ENCODE data around the gene LRRC3. TPM values are rescaled to one million over a fixed set of nuclear protein-coding genes. Genes with fewer than 3 reads are reported as not detected.

The LRRC3 gene
- total and polyA plus RNA-seq, 2 of the 8 experiments (the other 6 are each of a cell fraction or from before 2014, with no cell fraction given): 3.1 to 5.4 TPM

GRCh38 chr21:44418876-44419230 lies 36.5 kb upstream of the LRRC3 start:
- Histone ChIP-seq H3K27me3 (replicated peaks in 1 of 4; ENCODE audit: control insufficient read depth in 3 of 4, extremely low read depth in 1 of 4, insufficient read depth in 3 of 4, low read length in 3 of 4) (no peaks in the 10 kb centered on the region), H2BK12ac (ENCODE audit: low read depth, low read length) (no peak overlapping the region), H3K4me1 (replicated peaks in 1 of 4; ENCODE audit: control insufficient read depth in 3 of 4, insufficient read depth in 4 of 4, low read length in 3 of 4) (no peaks in the 10 kb centered on the region), H2AFZ (ENCODE audit: low read length) (no peak overlapping the region), H3K9me3 (ENCODE audit: insufficient read depth in 2 of 2, low read depth in 1 of 2, low read length in 1 of 2) (peaks cover 21 to 36% of the 10 kb centered on the region in 2 experiments), H2BK120ac (replicated peaks; ENCODE audit: low read depth, low read length) (no peak overlapping the region), H3K23me2 (ENCODE audit: low read depth, low read length) (peaks cover 10% of the 10 kb centered on the region; the same call in 1 of the 2 replicates), H3K4me3 (ENCODE audit: extremely low read depth in 1 of 4, insufficient read depth in 2 of 4, low read depth in 3 of 4, low read length in 4 of 4) (no peak overlapping the region), H3K36me3 (ENCODE audit: control insufficient read depth in 2 of 4, insufficient read depth in 4 of 4, low read length in 3 of 4) (no peaks in the 10 kb centered on the region), H3K79me1 (ENCODE audit: low read depth, low read length) (no peaks in the 10 kb centered on the region), H3K4me2 (ENCODE audit: insufficient read depth in 1 of 2, low read depth in 2 of 2, low read length in 2 of 2) (no peak overlapping the region), H2BK5ac (ENCODE audit: low read depth, low read length) (no peak overlapping the region), H2AK5ac (ENCODE audit: low read depth, low read length) (no peak overlapping the region), H3K79me2 (ENCODE audit: control insufficient read depth in 1 of 2, insufficient read depth in 2 of 2, low read length in 2 of 2) (no peaks in the 10 kb centered on the region), H4K91ac (replicated peaks; ENCODE audit: insufficient read length, low read length) (no peak overlapping the region), H4K8ac (ENCODE audit: extremely low read depth, insufficient read depth, low read length) (no peak overlapping the region), H4K5ac (ENCODE audit: insufficient read length, low read depth, low read length) (no peak overlapping the region), H3K56ac (replicated peaks; ENCODE audit: insufficient read length, low read depth, low read length) (no peak overlapping the region), H3K14ac (ENCODE audit: insufficient read length) (no peak overlapping the region), H4K20me1 (replicated peaks in 1 of 2; ENCODE audit: control insufficient read depth in 1 of 2, insufficient read depth in 2 of 2, low read length in 2 of 2) (peaks cover 0 to 6% of the 10 kb centered on the region in 2 experiments), H3K27ac (ENCODE audit: low read depth, low read length) (no peak overlapping the region), H2BK15ac (ENCODE audit: low read length) (no peak overlapping the region), H3K4ac (replicated peaks; ENCODE audit: insufficient read length, low read depth, low read length) (no peak overlapping the region), H3K23ac (ENCODE audit: insufficient read length) (no peak overlapping the region), H2BK20ac (ENCODE audit: low read length) (no peak overlapping the region), H3K9ac (replicated peaks in 1 of 4; ENCODE audit: extremely low read depth in 1 of 4, low read depth in 3 of 4, low read length in 3 of 4) (no peak overlapping the region), H3K18ac (ENCODE audit: extremely low read depth, low read length) (no peak overlapping the region)
- ChIA-PET CTCF (ENCODE audit: partially characterized antibody) (interaction anchor here (0.5 kb wide), 1 partner anchor 10 kb away, joined by 3 read pairs; no protein-coding TSS in a partner anchor), POLR2A (ENCODE audit: partially characterized antibody) (no interaction called here)
- FAIRE-seq: no peak
- no peak for TF ChIP-seq EGR1 (IDR thresholded peaks at IDR 0.05; ENCODE audit: borderline replicate concordance, low read depth, low read length)
- TF ChIP-seq POLR2AphosphoS5 (IDR thresholded peaks at IDR 0.05; ENCODE audit: low read depth, low read length): no peak
- no peak for TF ChIP-seq TCF12 (IDR thresholded peaks at IDR 0.05; ENCODE audit: low read depth, low read length)
- no peak for TF ChIP-seq CHD2 (IDR thresholded peaks at IDR 0.05; ENCODE audit: low read length)
- TF ChIP-seq CREB1 (IDR thresholded peaks at IDR 0.05): no peak
- TF ChIP-seq POLR2A (IDR thresholded peaks at IDR 0.05; ENCODE audit: control extremely low read depth in 1 of 2, low read depth in 2 of 2, low read length in 2 of 2): no peak
- TF ChIP-seq HDAC2 (IDR thresholded peaks at IDR 0.05; ENCODE audit: borderline replicate concordance in 1 of 2, low read depth in 2 of 2, low read length in 2 of 2): no peak
- TF ChIP-seq, protein P1, sequence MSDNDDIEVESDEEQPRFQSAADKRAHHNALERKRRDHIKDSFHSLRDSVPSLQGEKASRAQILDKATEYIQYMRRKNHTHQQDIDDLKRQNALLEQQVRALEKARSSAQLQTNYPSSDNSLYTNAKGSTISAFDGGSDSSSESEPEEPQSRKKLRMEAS (IDR thresholded peaks at IDR 0.05): no peak
- TF ChIP-seq CHD1 (IDR thresholded peaks at IDR 0.05; ENCODE audit: low read depth, low read length): no peak
- TF ChIP-seq CBX5 (IDR thresholded peaks at IDR 0.05; ENCODE audit: low read depth, low read length): no peak
- no peak for DNase-seq (ENCODE audit: low read depth in 1 of 2, low spot score in 2 of 2)
- WGBS, 2 experiments (ENCODE audit: extremely low coverage in 1 of 2, insufficient coverage in 1 of 2, insufficient read length in 1 of 2, insufficient replicate concordance in 2 of 2, low coverage in 1 of 2, low lambda C conversion rate in 2 of 2, missing lambda C conversion rate in 1 of 2): 91% methylated on average over 8 of the region's 8 CpGs; no CpG with 5 or more reads in 1 of the 2 experiments

Data from H1 (cell line).